ENCODE results near the gene L3MBTL2.
"Not testable (repeated sequence)": the region's sequence is repeated elsewhere in the genome, so short reads cannot be mapped to it uniquely, and the experiment has no call there.

Gene L3MBTL2

GRCh38 chr22:41204992-41205900 is at the start of gene L3MBTL2:
Gene L3MBTL2 (plus strand): TSS chr22:41205312. CDS start chr22:41205363, 51 bp downstream.
- peak; percentile 99 for DNase-seq

- no peak for DNase-seq
Measured at GRCh38 chr22:41157083-41157482, 48.0 kb upstream of the L3MBTL2 start.

- no peak for DNase-seq
Measured at GRCh38 chr22:41169157-41169556, 36.0 kb upstream of the L3MBTL2 start.

GRCh38 chr22:41171996-41172395 is 33.1 kb upstream of the L3MBTL2 start:
- no peak for DNase-seq

GRCh38 chr22:41175546-41175945 is 29.6 kb upstream of the L3MBTL2 start:
- no peak for DNase-seq

GRCh38 chr22:41177040-41177621 is 28.0 kb upstream of the L3MBTL2 start:
- no peak for DNase-seq

DNA sequence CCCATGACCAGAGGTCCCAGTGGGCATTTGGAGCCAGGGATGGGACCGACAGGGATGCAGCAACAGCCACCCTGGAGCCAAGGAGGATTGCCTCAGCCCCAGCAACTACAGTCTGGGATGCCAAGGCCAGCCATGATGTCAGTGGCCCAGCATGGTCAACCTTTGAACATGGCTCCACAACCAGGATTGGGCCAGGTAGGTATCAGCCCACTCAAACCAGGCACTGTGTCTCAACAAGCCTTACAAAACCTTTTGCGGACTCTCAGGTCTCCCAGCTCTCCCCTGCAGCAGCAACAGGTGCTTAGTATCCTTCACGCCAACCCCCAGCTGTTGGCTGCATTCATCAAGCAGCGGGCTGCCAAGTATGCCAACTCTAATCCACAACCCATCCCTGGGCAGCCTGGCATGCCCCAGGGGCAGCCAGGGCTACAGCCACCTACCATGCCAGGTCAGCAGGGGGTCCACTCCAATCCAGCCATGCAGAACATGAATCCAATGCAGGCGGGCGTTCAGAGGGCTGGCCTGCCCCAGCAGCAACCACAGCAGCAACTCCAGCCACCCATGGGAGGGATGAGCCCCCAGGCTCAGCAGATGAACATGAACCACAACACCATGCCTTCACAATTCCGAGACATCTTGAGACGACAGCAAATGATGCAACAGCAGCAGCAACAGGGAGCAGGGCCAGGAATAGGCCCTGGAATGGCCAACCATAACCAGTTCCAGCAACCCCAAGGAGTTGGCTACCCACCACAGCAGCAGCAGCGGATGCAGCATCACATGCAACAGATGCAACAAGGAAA is 27.3 kb upstream of the L3MBTL2 start:
- DNase-seq, result no peak

DNA sequence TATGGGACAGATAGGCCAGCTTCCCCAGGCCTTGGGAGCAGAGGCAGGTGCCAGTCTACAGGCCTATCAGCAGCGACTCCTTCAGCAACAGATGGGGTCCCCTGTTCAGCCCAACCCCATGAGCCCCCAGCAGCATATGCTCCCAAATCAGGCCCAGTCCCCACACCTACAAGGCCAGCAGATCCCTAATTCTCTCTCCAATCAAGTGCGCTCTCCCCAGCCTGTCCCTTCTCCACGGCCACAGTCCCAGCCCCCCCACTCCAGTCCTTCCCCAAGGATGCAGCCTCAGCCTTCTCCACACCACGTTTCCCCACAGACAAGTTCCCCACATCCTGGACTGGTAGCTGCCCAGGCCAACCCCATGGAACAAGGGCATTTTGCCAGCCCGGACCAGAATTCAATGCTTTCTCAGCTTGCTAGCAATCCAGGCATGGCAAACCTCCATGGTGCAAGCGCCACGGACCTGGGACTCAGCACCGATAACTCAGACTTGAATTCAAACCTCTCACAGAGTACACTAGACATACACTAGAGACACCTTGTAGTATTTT is 26.6 kb upstream of the L3MBTL2 start:
- DNase-seq, result no peak

GRCh38 chr22:41180362-41180761 is 24.8 kb upstream of the L3MBTL2 start:
- not testable (repeated sequence) for DNase-seq

DNA sequence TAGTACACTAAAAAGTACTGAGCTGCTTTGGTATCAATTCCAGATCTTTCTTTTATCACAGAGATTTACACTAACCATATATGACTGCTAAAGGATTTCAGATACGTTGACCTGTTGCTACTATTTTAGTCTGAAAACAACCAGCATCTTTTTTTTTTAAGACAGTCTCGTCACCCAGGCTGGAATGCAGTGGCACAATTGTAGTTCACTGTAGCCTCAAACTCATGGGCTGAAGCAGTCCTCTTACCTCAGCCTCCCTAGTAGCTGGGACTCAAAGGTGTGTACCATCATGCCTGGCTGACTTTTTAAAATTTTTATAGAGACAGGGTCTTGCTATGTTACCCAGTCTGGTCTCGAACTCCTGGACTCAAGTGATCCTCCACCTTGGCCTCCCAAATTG is 24.2 kb upstream of the L3MBTL2 start:
- no peak for DNase-seq

- no peak for DNase-seq
Measured at GRCh38 chr22:41181349-41182241, 23.5 kb upstream of the L3MBTL2 start.

- no peak for DNase-seq
Measured at GRCh38 chr22:41184679-41185078, 20.4 kb upstream of the L3MBTL2 start.

DNA sequence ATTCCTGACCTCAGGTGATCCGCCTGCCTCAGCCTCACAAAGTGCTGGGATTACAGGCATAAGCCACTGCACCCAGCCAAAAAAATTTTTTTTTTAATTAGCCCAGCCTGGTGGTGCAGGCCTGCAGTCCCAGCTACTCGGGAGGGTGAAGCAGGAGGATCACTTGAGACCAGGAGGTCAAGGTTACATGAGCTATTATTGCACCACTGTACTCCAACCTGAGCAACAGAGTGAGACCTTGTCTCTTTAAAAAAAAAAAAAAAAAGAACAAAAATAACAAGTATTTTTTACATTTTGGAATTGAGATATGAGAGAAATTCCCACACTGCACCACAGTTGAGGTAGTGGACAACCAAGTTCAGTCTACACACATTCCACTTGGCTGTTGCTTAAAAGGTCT is 13.6 kb upstream of the L3MBTL2 start:
- no peak for DNase-seq

GRCh38 chr22:41193829-41194228 is 11.3 kb upstream of the L3MBTL2 start:
- DNase-seq, result no peak

DNA sequence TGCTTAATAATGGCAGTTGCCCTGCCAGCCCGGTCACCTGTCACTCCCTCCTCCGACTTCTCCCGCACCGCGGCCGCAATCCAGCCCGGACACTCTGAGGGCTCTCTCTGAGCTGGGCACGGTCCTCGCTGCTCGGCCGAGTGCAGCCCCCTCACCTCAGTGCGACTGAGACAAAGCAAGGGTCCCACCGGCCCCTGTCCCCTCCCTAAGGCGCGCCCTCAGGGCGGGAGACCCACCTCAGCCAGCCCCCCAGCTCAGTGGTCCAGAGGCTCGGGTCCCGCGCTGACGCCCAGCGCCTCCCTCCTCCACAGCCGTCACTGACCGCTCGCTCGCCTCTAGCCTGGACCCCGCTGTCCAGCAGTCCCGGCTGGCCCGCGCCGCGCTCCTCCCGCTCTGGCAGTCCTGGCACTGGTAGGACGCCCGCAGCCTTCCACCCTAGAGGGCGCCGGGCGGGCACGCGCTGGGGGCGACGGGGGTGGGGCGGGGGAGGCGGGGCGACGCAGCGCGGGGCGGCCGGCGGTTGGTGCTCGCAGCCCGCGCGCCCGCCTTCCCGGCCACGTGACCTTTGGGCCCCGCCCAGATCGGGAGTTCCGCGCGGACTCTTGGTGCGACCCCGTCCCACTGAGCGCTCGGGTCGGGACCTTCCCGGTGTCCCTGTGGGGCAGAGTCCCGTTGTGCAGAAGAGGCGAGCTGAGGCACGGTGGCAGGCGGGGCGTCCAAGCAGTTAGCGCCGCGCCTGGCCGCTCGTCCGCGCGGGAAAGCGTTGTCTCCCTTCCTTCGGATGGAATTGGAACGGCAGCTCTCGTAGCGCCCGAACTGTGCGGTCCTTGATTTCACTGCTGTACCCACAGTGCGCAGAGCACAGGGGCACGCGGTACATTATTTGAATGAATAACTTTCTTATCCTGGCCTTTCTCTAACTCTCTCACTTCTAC is 7.8 kb upstream of the L3MBTL2 start:
- DNase-seq, result peak; percentile 88

- peak; percentile 66 for DNase-seq
Measured at GRCh38 chr22:41198027-41198580, 7.0 kb upstream of the L3MBTL2 start.

- no peak for DNase-seq
Measured at GRCh38 chr22:41201141-41201540, 4.0 kb upstream of the L3MBTL2 start.

GRCh38 chr22:41203118-41203517 is 2.0 kb upstream of the L3MBTL2 start:
- no peak for DNase-seq

GRCh38 chr22:41204066-41204465 is 1.0 kb upstream of the L3MBTL2 start:
- no peak for DNase-seq

DNA sequence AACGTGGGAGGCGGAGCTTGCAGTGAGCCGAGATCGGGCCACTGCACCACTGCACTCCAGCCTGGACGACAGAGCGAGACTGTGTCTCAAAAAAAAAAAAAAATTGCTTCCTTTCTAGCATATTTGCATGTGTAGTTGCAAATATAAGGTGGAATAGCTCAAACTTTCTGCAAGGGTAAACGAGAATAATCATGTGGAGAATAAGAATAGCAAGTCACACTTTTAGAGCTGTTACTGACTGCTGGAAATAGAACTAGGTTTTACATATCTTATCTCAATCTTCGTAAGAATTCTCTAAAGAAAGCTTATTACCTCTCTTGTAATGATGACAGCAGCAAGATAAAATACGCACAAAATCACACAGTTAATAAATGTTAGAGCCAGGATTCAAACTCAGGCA is 1.6 kb downstream of the L3MBTL2 start:
- no peak for DNase-seq

DNA sequence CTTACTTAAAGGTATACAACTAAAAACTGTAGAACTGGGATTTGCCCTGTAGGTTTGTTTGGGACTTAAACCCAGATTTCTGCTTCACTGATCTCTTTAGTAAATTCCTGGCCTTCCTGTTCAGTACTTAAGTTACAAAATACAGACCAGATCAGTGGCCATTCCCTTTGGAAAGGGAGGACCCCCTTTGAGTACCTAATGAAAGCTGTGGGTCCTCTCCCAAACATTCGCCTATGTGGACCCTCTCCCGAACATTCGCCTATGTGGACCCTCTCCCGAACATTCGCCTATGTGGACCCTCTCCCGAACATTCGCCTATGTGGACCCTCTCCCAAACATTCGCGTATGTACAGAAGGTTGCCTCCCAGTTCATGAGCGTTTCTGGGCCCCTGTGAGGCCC is 10.3 kb downstream of the L3MBTL2 start:
- no peak for DNase-seq
